ENCODE measurements around the gene NUP205.
"Not testable (repeated sequence)": the region's sequence is repeated elsewhere in the genome, so short reads cannot be mapped to it uniquely, and the experiment has no call there.

NUP205 gene

DNA sequence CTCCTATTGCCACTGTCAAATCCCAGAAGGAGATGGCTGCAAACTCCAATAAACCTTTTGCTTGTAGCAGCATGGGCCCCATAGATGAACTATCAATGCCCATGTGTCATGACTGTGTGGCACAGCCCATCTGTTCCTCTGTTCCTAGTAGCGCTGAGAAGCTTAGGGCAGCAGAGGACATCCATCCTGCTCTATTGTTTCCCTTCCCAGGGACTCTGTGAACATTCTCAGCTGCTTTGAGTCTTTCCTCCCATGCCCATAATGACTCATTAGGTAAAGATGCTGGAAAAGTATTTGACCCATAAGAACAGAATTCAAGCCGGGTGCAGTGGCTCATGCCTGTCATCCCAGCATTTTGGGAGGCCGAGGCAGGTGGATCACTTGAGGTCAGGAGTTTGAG, 132.8 kb downstream of the NUP205 start:
- H3K27ac ChIP-seq (ENCODE audit: low read length) = no peak overlapping the region
- no peak overlapping the region for H3K9ac ChIP-seq (ENCODE audit: low read depth, low read length)
- H4K20me1 ChIP-seq (ENCODE audit: insufficient read depth, low read length) = no peaks in the 10 kb centered on the region
- no peaks in the 10 kb centered on the region for H3K9me3 ChIP-seq (ENCODE audit: insufficient read depth, low read length, severe bottlenecking)
- no peaks in the 10 kb centered on the region for H3K27me3 ChIP-seq (ENCODE audit: insufficient read depth, low read length, poor library complexity)
- H3K79me2 ChIP-seq (ENCODE audit: insufficient read depth, low read length) = no peaks in the 10 kb centered on the region
- H3K36me3 ChIP-seq (ENCODE audit: insufficient read depth, low read length) = peaks cover 14% of the 10 kb centered on the region; the same call in 1 of the 2 replicates
- H2AFZ ChIP-seq (ENCODE audit: low read depth, low read length) = no peak overlapping the region
- ATAC-seq (ENCODE audit: insufficient read depth, low read depth) (no peak), DNase-seq (no peak)
- no peak overlapping the region for H3K4me2 ChIP-seq (ENCODE audit: insufficient read depth, low read length)
- no peak overlapping the region for H3K4me3 ChIP-seq (ENCODE audit: low read depth in 1 of 2, low read length in 2 of 2)
- no peaks in the 10 kb centered on the region for H3K4me1 ChIP-seq (ENCODE audit: insufficient read depth, low read length)
- no peak for TF ChIP-seq EZH2 (IDR thresholded peaks at IDR 0.05; ENCODE audit: borderline replicate concordance, low read depth, low read length, severe bottlenecking)
- TF ChIP-seq, protein P1, sequence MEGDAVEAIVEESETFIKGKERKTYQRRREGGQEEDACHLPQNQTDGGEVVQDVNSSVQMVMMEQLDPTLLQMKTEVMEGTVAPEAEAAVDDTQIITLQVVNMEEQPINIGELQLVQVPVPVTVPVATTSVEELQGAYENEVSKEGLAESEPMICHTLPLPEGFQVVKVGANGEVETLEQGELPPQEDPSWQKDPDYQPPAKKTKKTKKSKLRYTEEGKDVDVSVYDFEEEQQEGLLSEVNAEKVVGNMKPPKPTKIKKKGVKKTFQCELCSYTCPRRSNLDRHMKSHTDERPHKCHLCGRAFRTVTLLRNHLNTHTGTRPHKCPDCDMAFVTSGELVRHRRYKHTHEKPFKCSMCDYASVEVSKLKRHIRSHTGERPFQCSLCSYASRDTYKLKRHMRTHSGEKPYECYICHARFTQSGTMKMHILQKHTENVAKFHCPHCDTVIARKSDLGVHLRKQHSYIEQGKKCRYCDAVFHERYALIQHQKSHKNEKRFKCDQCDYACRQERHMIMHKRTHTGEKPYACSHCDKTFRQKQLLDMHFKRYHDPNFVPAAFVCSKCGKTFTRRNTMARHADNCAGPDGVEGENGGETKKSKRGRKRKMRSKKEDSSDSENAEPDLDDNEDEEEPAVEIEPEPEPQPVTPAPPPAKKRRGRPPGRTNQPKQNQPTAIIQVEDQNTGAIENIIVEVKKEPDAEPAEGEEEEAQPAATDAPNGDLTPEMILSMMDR (IDR thresholded peaks at IDR 0.05; ENCODE audit: borderline replicate concordance, extremely low read depth, low read length, poor library complexity, severe bottlenecking) = no peak

DNA sequence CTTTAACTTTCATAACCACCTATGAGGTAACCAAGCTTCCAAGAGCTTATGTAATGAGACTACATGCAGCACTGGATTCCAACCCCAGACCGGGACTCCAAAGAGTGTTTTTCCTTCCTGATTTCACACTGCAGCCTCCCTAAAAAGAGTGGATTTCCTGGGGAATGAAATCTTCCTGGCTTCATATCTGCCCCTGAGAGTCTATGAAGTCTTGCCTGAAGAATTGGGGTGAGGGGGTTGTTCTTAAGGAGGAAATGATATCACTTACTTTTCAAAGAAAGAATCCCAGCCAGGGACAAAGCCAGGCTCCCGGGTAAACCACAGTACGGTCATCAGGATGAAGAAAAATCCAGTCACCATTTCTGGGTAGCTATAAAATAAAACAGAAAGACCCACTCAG, 134.3 kb downstream of the NUP205 start:
- no peak overlapping the region for H3K27ac ChIP-seq (ENCODE audit: low read length)
- H3K4me1 ChIP-seq (ENCODE audit: insufficient read depth, low read length) = no peaks in the 10 kb centered on the region
- peaks cover 14% of the 10 kb centered on the region; the same call in 1 of the 2 replicates for H3K36me3 ChIP-seq (ENCODE audit: insufficient read depth, low read length)
- no peaks in the 10 kb centered on the region for H4K20me1 ChIP-seq (ENCODE audit: insufficient read depth, low read length)
- ATAC-seq (ENCODE audit: insufficient read depth, low read depth) (no peak), DNase-seq (no peak)
- TF ChIP-seq EZH2 (IDR thresholded peaks at IDR 0.05; ENCODE audit: borderline replicate concordance, low read depth, low read length, severe bottlenecking) = no peak
- TF ChIP-seq, protein P1 (IDR thresholded peaks at IDR 0.05; ENCODE audit: borderline replicate concordance, extremely low read depth, low read length, poor library complexity, severe bottlenecking) = no peak
- H3K9me3 ChIP-seq (ENCODE audit: insufficient read depth, low read length, severe bottlenecking) = no peaks in the 10 kb centered on the region
- no peak overlapping the region for H3K9ac ChIP-seq (ENCODE audit: low read depth, low read length)
- H3K4me3 ChIP-seq (ENCODE audit: low read depth in 1 of 2, low read length in 2 of 2) = no peak overlapping the region
- H3K4me2 ChIP-seq (ENCODE audit: insufficient read depth, low read length) = no peak overlapping the region
- no peaks in the 10 kb centered on the region for H3K27me3 ChIP-seq (ENCODE audit: insufficient read depth, low read length, poor library complexity)
- no peak overlapping the region for H2AFZ ChIP-seq (ENCODE audit: low read depth, low read length)
- H3K79me2 ChIP-seq (ENCODE audit: insufficient read depth, low read length) = no peaks in the 10 kb centered on the region

DNA sequence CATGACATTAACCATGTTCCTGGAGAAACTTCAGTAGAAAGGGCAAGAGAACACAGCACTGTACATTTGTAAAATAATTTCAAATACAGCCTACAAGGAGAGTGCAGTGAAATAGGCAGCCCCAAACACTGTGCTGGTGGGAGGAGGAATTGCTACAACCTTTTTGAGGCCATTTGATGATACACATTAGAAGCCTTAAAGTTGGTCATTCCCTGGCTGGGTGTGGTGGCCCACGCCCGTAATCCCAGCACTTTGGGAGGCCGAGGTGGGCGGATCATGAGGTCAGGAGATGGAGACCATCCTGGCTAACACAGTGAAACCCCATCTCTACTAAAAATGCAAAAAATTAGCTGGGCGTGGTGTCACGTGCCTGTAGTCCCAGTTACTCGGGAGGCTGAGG, 134.9 kb downstream of the NUP205 start:
- not testable (repeated sequence) for H3K9me3 ChIP-seq (ENCODE audit: insufficient read depth, low read length, severe bottlenecking); H3K27ac ChIP-seq (ENCODE audit: low read length); DNase-seq; H3K79me2 ChIP-seq (ENCODE audit: insufficient read depth, low read length); H4K20me1 ChIP-seq (ENCODE audit: insufficient read depth, low read length); H3K27me3 ChIP-seq (ENCODE audit: insufficient read depth, low read length, poor library complexity); H3K9ac ChIP-seq (ENCODE audit: low read depth, low read length); H3K4me1 ChIP-seq (ENCODE audit: insufficient read depth, low read length); H3K4me2 ChIP-seq (ENCODE audit: insufficient read depth, low read length); H3K4me3 ChIP-seq (ENCODE audit: low read depth in 1 of 2, low read length in 2 of 2); H2AFZ ChIP-seq (ENCODE audit: low read depth, low read length); ATAC-seq (ENCODE audit: insufficient read depth, low read depth)
- peaks cover 14% of the 10 kb centered on the region; the same call in 1 of the 2 replicates for H3K36me3 ChIP-seq (ENCODE audit: insufficient read depth, low read length)

DNA sequence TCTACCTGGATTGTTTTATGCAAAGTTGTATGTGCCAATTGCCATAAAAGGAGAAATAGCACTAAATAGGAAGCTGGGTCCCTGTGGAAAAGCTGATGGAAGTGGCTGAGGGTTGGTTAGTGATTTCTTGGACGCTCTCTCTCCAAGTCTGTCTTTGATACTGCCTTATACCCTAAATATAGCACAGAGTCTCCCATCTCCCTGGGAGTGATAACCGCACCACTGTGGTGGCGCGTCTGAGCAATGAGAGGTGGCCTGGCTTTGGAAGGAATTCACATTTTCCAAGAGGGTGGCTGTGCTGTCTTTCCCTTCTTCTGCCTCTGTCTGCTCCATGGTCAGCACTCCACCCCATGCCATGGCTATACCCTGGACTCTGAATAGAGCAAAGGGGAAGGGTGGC, 135.8 kb downstream of the NUP205 start:
- Histone ChIP-seq H3K4me3 (ENCODE audit: low read depth in 1 of 2, low read length in 2 of 2) (no peak overlapping the region), H3K27me3 (ENCODE audit: insufficient read depth, low read length, poor library complexity) (no peaks in the 10 kb centered on the region), H3K79me2 (ENCODE audit: insufficient read depth, low read length) (no peaks in the 10 kb centered on the region), H4K20me1 (ENCODE audit: insufficient read depth, low read length) (no peaks in the 10 kb centered on the region), H3K9me3 (ENCODE audit: insufficient read depth, low read length, severe bottlenecking) (no peaks in the 10 kb centered on the region), H2AFZ (ENCODE audit: low read depth, low read length) (no peak overlapping the region), H3K27ac (ENCODE audit: low read length) (no peak overlapping the region), H3K9ac (ENCODE audit: low read depth, low read length) (no peak overlapping the region), H3K4me2 (ENCODE audit: insufficient read depth, low read length) (no peak overlapping the region), H3K4me1 (ENCODE audit: insufficient read depth, low read length) (no peaks in the 10 kb centered on the region), H3K36me3 (ENCODE audit: insufficient read depth, low read length) (peaks cover 14% of the 10 kb centered on the region; the same call in 1 of the 2 replicates)
- TF ChIP-seq, protein P1 (IDR thresholded peaks at IDR 0.05; ENCODE audit: borderline replicate concordance, extremely low read depth, low read length, poor library complexity, severe bottlenecking) = no peak
- TF ChIP-seq EZH2 (IDR thresholded peaks at IDR 0.05; ENCODE audit: borderline replicate concordance, low read depth, low read length, severe bottlenecking) = no peak
- DNase-seq (no peak), ATAC-seq (ENCODE audit: insufficient read depth, low read depth) (no peak)

Measured in DND-41 (cell line).